Large intestine (tissue), 3 donors: ENCODE measurements around the gene RNF144B. TPM values are rescaled to one million over a fixed set of nuclear protein-coding genes. Genes with fewer than 3 reads are reported as not detected.
"Not testable (repeated sequence)": the region's sequence is repeated elsewhere in the genome, so short reads cannot be mapped to it uniquely, and the experiment has no call there.

Experiments used
- DNase-seq, 2 donors: peaks; one replicate each; pipeline versions ENCODE4 v3.0.0 to v3.0.0-alpha.2; 2013
- H3K27ac ChIP-seq: one replicate; pipeline ENCODE4 v1.5.1; 2013; ENCODE audit warnings: low read length
- H3K27me3 ChIP-seq: 2 replicates; pipeline ENCODE4 v1.6.1; 2013; ENCODE audit warnings: low read length; ENCODE audit not compliant: control insufficient read depth, insufficient read depth
- H3K36me3 ChIP-seq: 2 replicates; pipeline ENCODE4 v1.6.1; 2013; ENCODE audit warnings: low read length; ENCODE audit not compliant: control insufficient read depth, insufficient read depth
- H3K4me1 ChIP-seq: one replicate; pipeline ENCODE4 v1.6.1; 2013; ENCODE audit warnings: low read length; ENCODE audit not compliant: control insufficient read depth, insufficient read depth
- H3K4me3 ChIP-seq: one replicate; pipeline ENCODE4 v1.5.1; 2013; ENCODE audit warnings: low read length
- H3K9me3 ChIP-seq: one replicate; pipeline ENCODE4 v1.6.1; 2013; ENCODE audit warnings: mild to moderate bottlenecking, low read depth, low read length, moderate library complexity; ENCODE audit not compliant: control insufficient read depth
- WGBS: methylation state at CpG from one replicate; pipeline ENCODE4 v1.1.5; 2013; ENCODE audit warnings: low lambda C conversion rate; ENCODE audit not compliant: insufficient coverage; 5-methylcytosine and 5-hydroxymethylcytosine counted together
- polyA plus RNA-seq: library from polyadenylated mRNA; unstranded; fragments of 120-200 nt; gene quantifications from one replicate; pipeline ENCODE4 v1.2.1, GENCODE V29; 2013

The RNF144B gene
- polyA plus RNA-seq, 1 donor = 2.0 TPM

DNA sequence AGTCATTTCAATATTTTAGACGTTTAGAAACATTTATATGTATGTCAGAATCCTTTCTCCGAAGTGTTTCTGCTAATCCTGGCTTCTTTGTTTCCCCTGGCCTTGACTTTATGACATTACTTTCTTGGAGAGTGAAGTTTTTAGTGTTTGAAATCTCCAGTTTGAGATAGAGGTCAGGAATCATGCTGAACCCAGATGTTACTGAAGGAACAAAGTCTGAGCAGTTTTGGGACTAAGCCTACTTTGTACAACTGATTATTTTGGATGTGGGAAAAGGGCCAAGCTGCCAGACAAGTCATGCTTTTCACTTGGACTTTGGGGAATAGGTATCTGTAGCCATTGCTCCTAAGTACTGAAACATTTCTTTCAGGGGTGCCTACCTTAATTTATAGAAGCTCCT, 2.3 kb downstream of the RNF144B start:
- Histone ChIP-seq H3K4me1 (peaks cover 5% of the 10 kb centered on the region), H3K36me3 (no peaks in the 10 kb centered on the region), H3K9me3 (no peaks in the 10 kb centered on the region), H3K27ac (no peak overlapping the region), H3K4me3 (no peak overlapping the region), H3K27me3 (peaks cover 3% of the 10 kb centered on the region)
- DNase-seq = no peak
- 41% methylated on average over 2 of the region's 2 CpGs for WGBS

DNA sequence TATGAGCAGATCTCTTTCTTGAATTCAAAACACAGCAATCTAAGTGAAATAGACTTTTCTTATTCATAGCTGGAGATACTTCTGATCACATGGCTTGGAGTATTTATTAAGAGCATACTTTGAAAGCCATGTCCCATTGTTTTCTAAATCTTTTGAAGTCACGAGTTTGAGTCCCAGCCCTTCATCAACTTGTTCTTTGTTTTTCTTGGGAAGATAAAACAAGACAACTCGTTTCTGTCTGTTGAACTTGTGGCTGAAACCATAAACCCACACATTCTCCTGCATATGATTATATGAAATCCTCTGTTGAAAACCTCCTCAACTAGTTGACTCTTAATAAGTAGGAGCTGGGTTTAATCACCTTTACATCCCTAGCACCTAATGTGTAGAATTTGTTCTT, 3.3 kb downstream of the RNF144B start:
- WGBS = 71% methylated on average over 2 of the region's 2 CpGs
- Histone ChIP-seq H3K36me3 (no peaks in the 10 kb centered on the region), H3K27me3 (peaks cover 3% of the 10 kb centered on the region), H3K4me3 (no peak overlapping the region), H3K9me3 (no peaks in the 10 kb centered on the region), H3K4me1 (peaks cover 5% of the 10 kb centered on the region), H3K27ac (no peak overlapping the region)
- DNase-seq = no peak

DNA sequence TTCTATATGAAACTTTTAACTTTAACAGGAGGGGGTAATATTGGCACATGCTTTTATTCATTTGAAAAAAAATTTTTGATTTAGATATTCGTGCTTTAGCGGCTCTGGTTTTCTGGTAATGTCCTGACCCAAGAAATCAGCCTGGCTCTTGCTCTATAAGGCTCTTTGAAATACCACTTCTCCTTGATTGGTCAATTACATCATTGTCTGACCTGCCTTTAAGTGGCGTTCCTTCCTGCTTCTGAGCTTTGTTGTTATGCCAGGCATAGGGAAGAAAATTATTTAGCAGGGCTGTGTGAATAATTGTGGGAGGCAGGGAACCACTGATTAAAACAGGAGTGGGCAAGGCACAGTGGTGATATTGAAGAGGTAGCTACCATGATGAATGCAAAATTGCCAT, 3.9 kb downstream of the RNF144B start:
- 100% methylated on average over 2 of the region's 3 CpGs for WGBS
- Histone ChIP-seq H3K36me3 (no peaks in the 10 kb centered on the region), H3K27me3 (peaks cover 3% of the 10 kb centered on the region), H3K4me1 (peaks cover 5% of the 10 kb centered on the region), H3K4me3 (no peak overlapping the region), H3K27ac (no peak overlapping the region), H3K9me3 (no peaks in the 10 kb centered on the region)
- DNase-seq = no peak

DNA sequence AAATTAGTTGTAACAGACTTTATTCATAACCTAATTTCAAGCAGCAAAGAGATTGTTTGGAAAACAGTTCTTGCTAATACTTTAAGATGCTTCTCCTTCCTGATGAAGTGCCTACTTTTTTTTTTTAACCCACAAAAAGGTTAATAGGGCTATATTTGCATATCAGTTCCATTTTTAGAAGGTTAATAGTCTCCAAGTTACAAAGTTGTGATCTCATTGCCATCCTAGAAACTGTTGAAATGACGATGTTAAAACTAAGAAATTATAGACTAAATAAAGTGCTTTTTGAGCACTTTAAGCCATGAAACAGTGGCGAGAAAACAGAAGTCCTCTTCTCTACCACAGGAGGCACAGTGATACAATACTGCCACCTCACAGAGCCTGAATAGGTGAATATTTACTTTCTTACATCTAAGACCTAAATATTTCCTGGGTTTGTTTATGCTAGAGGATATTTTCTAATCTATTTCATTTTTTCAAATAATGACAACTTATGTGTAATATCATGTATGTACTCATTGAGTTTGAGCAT, 5.3 kb downstream of the RNF144B start:
- H3K36me3 ChIP-seq = no peaks in the 10 kb centered on the region
- no peak overlapping the region for H3K4me3 ChIP-seq
- H3K4me1 ChIP-seq = peaks cover 5% of the 10 kb centered on the region
- peaks cover under 1% of the 10 kb centered on the region for H3K27me3 ChIP-seq
- no peaks in the 10 kb centered on the region for H3K9me3 ChIP-seq
- 67% methylated on average over 2 of the region's 2 CpGs for WGBS
- DNase-seq = no peak
- no peak overlapping the region for H3K27ac ChIP-seq

DNA sequence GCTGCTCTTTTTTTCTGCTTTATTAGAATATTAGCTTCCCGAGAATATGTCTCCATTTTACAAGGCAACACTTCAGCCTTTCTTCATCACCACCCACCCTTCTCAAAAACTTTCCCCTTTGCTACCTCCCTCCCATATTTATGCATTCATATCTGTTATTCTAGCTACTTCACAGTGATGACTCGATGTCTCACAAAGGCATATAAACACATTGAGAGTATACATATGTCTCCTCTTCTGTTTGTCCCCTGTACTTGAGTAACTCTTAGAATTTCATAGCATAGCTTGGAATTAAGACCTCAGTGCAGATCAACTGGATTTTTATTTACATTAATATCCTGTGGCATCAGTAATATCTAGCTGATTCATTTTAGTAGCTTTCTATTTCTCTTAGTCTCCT, 6.5 kb downstream of the RNF144B start:
- no peaks in the 10 kb centered on the region for H3K36me3 ChIP-seq
- H3K27ac ChIP-seq = no peak overlapping the region
- no peaks in the 10 kb centered on the region for H3K27me3 ChIP-seq
- 100% methylated on average over 1 of the region's 2 CpGs for WGBS
- DNase-seq = no peak
- H3K4me3 ChIP-seq = no peak overlapping the region
- no peaks in the 10 kb centered on the region for H3K9me3 ChIP-seq
- no peaks in the 10 kb centered on the region for H3K4me1 ChIP-seq

DNA sequence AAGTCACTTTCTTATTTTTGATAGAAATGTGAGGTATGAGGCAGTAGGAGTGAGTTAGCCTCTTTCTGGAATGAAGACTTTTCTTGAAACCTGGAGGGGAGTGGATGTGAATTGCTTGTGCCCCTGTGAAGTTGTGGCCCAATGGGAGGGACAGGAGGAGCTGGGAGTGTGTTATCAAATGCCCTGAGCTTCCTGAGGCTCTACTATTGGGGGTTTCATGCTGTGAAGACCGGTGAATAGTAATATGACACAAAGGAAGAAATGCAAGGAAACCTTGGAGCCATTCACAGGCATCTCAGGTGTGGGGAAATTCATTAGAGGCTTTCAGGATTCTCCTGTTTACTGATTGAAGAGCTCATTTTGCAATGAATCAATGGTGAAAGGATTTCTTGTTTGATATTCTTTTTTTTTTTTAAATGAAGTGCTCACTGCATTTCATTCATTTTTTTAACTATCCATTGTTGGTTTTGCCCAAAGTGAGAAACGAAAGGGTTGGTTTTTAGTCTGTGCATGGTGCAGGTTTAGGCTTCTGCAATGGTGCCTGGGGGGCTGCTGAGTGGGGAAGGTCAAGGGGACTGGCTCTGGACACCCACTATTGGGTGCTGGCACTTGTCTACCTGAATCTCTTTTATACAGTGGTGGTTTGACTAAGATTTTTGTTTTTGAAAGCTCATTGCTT, 8.2 kb downstream of the RNF144B start:
- H3K36me3 ChIP-seq = no peaks in the 10 kb centered on the region
- no peak overlapping the region for H3K4me3 ChIP-seq
- WGBS = 100% methylated on average over 1 of the region's 2 CpGs
- no peak overlapping the region for H3K27ac ChIP-seq
- H3K4me1 ChIP-seq = no peaks in the 10 kb centered on the region
- no peak for DNase-seq
- H3K9me3 ChIP-seq = no peaks in the 10 kb centered on the region
- no peaks in the 10 kb centered on the region for H3K27me3 ChIP-seq

DNA sequence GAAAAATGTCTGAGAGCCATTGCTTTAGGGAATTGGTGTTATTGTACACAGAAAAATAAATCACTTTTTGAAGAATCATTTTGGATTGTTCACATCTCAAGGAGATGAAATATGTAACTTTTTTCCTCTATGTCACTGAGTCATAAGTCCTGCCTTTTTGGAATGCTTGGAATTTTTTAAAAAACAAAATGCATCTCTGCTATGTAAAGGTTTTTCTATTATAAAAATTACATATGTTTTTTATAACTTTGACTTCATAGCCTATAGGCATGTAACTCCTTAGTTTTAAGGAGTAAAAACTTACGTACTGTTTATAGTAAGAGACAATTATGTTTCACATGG, 8.7 kb downstream of the RNF144B start:
- 100% methylated on average over 1 of the region's 1 CpG for WGBS
- no peaks in the 10 kb centered on the region for H3K27me3 ChIP-seq
- no peaks in the 10 kb centered on the region for H3K4me1 ChIP-seq
- H3K9me3 ChIP-seq = no peaks in the 10 kb centered on the region
- no peaks in the 10 kb centered on the region for H3K36me3 ChIP-seq
- H3K27ac ChIP-seq = no peak overlapping the region
- H3K4me3 ChIP-seq = no peak overlapping the region
- no peak for DNase-seq

DNA sequence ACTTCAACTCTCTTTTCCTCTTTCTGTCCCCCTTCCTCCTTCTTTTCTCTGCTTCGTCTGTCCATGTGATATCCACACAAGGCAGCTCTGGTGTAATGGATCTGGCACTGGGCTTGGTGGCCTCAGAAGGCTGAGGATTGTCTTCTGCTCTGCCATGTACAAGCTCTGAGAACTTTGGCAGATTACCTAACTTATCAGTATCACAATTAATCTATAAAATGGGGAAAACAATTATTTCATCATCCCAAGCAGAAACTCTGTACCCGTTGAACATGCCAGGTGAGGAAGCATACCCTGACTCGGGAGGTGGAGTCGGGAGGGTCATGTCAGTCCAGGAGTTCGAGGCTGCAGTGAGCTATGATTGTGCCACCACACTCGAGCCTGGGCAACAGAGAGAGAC, 10.6 kb downstream of the RNF144B start:
- Histone ChIP-seq H3K27me3 (no peaks in the 10 kb centered on the region), H3K9me3 (no peaks in the 10 kb centered on the region), H3K36me3 (no peaks in the 10 kb centered on the region), H3K27ac (no peak overlapping the region), H3K4me1 (no peaks in the 10 kb centered on the region), H3K4me3 (no peak overlapping the region)
- no peak for DNase-seq
- no CpG with 5 or more reads among the region's 6 CpGs for WGBS

DNA sequence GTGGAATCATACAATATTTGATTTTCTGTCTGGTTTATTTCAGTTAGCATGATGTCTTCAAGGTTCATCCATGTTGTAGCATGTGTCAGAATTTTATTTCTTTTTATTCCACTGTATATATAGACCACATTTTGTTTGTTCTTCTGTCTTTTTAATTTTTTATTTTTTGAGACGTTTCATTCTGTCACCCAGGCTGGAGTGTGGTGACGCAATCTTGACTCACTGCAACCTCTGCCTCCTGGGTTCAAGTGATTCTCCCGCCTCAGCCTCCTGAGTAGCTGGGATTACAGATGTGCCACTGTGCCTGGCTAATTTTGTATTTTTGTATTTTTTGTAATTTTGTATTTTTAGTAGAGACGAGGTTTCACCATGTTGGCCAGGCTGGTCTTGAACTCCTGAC, 11.1 kb downstream of the RNF144B start:
- not testable (repeated sequence) for DNase-seq, H3K36me3 ChIP-seq, H3K27ac ChIP-seq, H3K4me3 ChIP-seq, H3K27me3 ChIP-seq, H3K4me1 ChIP-seq, H3K9me3 ChIP-seq
- 100% methylated on average over 2 of the region's 4 CpGs for WGBS

DNA sequence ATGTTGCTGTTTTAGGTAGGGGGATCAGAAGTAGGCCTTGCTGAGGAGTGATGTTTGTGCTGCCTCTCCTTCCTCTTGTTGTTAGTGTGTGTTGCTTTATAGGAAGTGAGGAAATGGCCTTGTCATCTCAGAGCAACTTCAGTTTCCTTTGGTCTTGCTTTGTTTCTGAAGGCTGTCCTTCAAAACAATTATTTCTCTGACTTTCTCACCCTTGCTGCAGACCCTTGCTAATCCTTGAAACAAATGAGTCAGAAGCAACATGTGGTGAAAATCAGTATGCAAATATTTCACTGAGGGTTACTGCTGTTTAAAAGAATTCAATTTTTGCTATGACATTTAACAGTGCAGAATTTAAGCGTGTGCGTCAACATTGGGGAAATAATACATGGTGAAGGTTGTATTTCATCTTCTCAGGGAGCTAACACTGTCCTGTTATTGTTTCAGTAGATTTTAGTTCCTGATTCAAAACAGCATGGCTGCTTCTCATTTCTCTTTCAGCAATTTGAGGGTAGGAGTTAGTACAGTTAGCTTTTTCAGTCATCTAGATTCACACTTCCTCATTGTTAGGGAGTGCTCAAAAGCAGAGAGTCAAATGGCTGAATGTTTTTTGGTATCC, 13.8 kb downstream of the RNF144B start:
- no CpG with 5 or more reads among the region's 2 CpGs for WGBS
- Histone ChIP-seq H3K27ac (no peak overlapping the region), H3K4me3 (no peak overlapping the region), H3K4me1 (no peaks in the 10 kb centered on the region), H3K27me3 (no peaks in the 10 kb centered on the region), H3K36me3 (no peaks in the 10 kb centered on the region), H3K9me3 (no peaks in the 10 kb centered on the region)
- DNase-seq = no peak

DNA sequence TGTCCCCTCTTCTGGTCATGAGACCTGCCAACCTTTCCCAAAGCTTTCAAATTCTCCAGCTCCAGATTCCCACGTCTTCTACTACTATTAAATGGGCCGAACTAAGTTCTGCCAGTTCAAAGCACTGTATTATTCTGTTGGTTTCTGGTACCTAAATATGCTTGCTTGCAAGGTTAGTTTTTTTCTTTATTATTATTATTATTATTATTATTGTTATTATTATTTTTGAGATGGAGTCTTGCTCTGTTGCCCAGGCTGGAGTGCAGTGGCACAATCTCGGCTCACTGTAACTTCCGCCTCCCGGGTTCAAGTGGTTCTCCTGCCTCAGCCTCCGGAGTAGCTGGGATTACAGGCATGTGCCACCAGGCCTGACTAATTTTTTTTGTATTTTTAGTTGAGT, 17.8 kb downstream of the RNF144B start:
- not testable (repeated sequence) for H3K36me3 ChIP-seq, H3K9me3 ChIP-seq, H3K4me3 ChIP-seq, DNase-seq, H3K27ac ChIP-seq, H3K4me1 ChIP-seq, H3K27me3 ChIP-seq
- WGBS = 95% methylated on average over 2 of the region's 6 CpGs
